ENCODE results near the gene DIPK1C. TPM values are rescaled to one million over a fixed set of nuclear protein-coding genes. Genes with fewer than 3 reads are reported as not detected.

The DIPK1C gene
- total RNA-seq, 1 experiment from 2014 or later: not detected

DNA sequence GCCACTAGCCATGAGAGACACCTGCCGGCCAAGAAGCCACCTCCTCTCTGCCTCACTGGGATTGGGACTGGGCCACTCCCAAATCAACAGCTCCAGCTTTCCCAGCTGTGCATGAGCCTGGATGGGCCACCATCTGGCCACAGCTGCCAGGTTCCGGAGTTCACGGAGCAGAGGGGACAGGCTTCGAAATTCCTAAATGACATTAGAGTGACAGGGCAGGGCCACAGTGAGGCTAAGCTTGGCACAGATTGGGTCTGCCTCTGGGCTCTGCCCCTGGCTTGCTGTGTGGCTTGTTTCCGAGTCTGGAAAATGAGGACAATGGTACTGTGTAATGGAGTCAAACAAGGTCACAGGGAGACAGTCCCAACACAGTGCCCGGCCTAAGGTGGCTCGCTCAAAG lies 6.5 kb downstream of the DIPK1C start (continued):
- TF ChIP-seq, protein P1, sequence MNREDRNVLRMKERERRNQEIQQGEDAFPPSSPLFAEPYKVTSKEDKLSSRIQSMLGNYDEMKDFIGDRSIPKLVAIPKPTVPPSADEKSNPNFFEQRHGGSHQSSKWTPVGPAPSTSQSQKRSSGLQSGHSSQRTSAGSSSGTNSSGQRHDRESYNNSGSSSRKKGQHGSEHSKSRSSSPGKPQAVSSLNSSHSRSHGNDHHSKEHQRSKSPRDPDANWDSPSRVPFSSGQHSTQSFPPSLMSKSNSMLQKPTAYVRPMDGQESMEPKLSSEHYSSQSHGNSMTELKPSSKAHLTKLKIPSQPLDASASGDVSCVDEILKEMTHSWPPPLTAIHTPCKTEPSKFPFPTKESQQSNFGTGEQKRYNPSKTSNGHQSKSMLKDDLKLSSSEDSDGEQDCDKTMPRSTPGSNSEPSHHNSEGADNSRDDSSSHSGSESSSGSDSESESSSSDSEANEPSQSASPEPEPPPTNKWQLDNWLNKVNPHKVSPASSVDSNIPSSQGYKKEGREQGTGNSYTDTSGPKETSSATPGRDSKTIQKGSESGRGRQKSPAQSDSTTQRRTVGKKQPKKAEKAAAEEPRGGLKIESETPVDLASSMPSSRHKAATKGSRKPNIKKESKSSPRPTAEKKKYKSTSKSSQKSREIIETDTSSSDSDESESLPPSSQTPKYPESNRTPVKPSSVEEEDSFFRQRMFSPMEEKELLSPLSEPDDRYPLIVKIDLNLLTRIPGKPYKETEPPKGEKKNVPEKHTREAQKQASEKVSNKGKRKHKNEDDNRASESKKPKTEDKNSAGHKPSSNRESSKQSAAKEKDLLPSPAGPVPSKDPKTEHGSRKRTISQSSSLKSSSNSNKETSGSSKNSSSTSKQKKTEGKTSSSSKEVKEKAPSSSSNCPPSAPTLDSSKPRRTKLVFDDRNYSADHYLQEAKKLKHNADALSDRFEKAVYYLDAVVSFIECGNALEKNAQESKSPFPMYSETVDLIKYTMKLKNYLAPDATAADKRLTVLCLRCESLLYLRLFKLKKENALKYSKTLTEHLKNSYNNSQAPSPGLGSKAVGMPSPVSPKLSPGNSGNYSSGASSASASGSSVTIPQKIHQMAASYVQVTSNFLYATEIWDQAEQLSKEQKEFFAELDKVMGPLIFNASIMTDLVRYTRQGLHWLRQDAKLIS (CRISPR knock-in tag; IDR thresholded peaks at IDR 0.05; ENCODE audit: borderline replicate concordance): no peak
- no peak for TF ChIP-seq ZNF671 (CRISPR knock-in tag; IDR thresholded peaks at IDR 0.05)
- TF ChIP-seq, protein P2, sequence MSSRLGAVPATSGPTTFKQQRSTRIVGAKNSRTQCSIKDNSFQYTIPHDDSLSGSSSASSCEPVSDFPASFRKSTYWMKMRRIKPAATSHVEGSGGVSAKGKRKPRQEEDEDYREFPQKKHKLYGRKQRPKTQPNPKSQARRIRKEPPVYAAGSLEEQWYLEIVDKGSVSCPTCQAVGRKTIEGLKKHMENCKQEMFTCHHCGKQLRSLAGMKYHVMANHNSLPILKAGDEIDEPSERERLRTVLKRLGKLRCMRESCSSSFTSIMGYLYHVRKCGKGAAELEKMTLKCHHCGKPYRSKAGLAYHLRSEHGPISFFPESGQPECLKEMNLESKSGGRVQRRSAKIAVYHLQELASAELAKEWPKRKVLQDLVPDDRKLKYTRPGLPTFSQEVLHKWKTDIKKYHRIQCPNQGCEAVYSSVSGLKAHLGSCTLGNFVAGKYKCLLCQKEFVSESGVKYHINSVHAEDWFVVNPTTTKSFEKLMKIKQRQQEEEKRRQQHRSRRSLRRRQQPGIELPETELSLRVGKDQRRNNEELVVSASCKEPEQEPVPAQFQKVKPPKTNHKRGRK (CRISPR knock-in tag; IDR thresholded peaks at IDR 0.05; ENCODE audit: borderline replicate concordance): no peak

DNA sequence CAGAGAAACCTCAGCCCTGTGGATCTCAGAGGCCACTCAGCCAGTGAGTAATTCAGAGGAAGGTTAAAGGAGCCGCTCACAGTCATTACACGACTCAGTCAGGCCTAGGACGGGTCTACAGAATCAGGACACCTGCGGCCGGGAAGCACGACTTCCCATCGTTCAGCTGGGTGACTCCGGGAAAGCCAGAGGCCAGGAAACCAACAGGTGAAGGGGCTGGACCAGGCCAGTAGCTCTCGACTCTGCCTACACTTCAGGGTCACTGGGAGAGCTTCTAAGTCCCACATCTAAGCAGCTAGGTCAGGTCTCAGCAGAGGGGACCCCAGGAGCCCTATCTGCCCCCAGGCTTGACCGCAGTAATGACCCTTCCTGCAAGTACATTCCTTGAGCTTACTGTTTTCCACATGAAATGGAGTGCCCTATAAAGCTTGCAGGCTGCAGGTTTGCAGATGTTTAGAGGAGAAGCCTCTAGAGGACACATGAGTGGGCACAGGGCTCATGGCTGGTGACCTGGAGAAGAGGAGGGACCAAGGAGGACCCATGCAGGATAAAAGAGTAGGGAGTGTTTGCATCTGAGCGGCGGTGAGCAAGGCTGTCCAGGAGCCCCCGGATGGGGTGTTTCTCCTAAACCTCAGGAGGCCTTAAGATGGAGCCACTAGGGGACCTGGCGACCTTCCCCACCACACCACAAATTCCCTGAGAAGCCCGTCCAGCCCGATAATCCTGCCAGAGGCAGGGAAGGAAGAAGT lies 9.5 kb downstream of the DIPK1C start:
- no peak for DNase-seq (ENCODE audit: low spot score)
- TF ChIP-seq RORB (CRISPR knock-in tag; IDR thresholded peaks at IDR 0.05): no peak
- no peak for TF ChIP-seq CBFB (CRISPR knock-in tag; IDR thresholded peaks at IDR 0.05; ENCODE audit: low read depth)
- TF ChIP-seq SOX15 (CRISPR knock-in tag; IDR thresholded peaks at IDR 0.05): no peak
- TF ChIP-seq, protein P3, sequence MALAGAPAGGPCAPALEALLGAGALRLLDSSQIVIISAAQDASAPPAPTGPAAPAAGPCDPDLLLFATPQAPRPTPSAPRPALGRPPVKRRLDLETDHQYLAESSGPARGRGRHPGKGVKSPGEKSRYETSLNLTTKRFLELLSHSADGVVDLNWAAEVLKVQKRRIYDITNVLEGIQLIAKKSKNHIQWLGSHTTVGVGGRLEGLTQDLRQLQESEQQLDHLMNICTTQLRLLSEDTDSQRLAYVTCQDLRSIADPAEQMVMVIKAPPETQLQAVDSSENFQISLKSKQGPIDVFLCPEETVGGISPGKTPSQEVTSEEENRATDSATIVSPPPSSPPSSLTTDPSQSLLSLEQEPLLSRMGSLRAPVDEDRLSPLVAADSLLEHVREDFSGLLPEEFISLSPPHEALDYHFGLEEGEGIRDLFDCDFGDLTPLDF (CRISPR knock-in tag; IDR thresholded peaks at IDR 0.05): no peak
- no peak for TF ChIP-seq CREB1 (CRISPR knock-in tag; IDR thresholded peaks at IDR 0.05)
- TF ChIP-seq NFATC4 (CRISPR knock-in tag; IDR thresholded peaks at IDR 0.05): no peak
- no peak for TF ChIP-seq ZNF219 (CRISPR knock-in tag; IDR thresholded peaks at IDR 0.05; ENCODE audit: borderline replicate concordance)
- TF ChIP-seq, protein P4, sequence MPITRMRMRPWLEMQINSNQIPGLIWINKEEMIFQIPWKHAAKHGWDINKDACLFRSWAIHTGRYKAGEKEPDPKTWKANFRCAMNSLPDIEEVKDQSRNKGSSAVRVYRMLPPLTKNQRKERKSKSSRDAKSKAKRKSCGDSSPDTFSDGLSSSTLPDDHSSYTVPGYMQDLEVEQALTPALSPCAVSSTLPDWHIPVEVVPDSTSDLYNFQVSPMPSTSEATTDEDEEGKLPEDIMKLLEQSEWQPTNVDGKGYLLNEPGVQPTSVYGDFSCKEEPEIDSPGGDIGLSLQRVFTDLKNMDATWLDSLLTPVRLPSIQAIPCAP (CRISPR knock-in tag; IDR thresholded peaks at IDR 0.05): no peak
- TF ChIP-seq ATF1 (CRISPR knock-in tag; IDR thresholded peaks at IDR 0.05): no peak
- no peak for TF ChIP-seq KAT7 (CRISPR knock-in tag; IDR thresholded peaks at IDR 0.05; ENCODE audit: borderline replicate concordance)
- TF ChIP-seq TP53 (CRISPR knock-in tag; IDR thresholded peaks at IDR 0.05): no peak
- no peak for TF ChIP-seq ZBTB21 (CRISPR knock-in tag; IDR thresholded peaks at IDR 0.05; ENCODE audit: borderline replicate concordance)
- TF ChIP-seq, protein P5, sequence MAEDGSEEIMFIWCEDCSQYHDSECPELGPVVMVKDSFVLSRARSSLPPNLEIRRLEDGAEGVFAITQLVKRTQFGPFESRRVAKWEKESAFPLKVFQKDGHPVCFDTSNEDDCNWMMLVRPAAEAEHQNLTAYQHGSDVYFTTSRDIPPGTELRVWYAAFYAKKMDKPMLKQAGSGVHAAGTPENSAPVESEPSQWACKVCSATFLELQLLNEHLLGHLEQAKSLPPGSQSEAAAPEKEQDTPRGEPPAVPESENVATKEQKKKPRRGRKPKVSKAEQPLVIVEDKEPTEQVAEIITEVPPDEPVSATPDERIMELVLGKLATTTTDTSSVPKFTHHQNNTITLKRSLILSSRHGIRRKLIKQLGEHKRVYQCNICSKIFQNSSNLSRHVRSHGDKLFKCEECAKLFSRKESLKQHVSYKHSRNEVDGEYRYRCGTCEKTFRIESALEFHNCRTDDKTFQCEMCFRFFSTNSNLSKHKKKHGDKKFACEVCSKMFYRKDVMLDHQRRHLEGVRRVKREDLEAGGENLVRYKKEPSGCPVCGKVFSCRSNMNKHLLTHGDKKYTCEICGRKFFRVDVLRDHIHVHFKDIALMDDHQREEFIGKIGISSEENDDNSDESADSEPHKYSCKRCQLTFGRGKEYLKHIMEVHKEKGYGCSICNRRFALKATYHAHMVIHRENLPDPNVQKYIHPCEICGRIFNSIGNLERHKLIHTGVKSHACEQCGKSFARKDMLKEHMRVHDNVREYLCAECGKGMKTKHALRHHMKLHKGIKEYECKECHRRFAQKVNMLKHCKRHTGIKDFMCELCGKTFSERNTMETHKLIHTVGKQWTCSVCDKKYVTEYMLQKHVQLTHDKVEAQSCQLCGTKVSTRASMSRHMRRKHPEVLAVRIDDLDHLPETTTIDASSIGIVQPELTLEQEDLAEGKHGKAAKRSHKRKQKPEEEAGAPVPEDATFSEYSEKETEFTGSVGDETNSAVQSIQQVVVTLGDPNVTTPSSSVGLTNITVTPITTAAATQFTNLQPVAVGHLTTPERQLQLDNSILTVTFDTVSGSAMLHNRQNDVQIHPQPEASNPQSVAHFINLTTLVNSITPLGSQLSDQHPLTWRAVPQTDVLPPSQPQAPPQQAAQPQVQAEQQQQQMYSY (CRISPR knock-in tag; IDR thresholded peaks at IDR 0.05): no peak
- TF ChIP-seq TCF7 (CRISPR knock-in tag; IDR thresholded peaks at IDR 0.05; ENCODE audit: low read depth): no peak
- no peak for TF ChIP-seq ZNF121 (CRISPR knock-in tag; IDR thresholded peaks at IDR 0.05)
- TF ChIP-seq, protein P6, sequence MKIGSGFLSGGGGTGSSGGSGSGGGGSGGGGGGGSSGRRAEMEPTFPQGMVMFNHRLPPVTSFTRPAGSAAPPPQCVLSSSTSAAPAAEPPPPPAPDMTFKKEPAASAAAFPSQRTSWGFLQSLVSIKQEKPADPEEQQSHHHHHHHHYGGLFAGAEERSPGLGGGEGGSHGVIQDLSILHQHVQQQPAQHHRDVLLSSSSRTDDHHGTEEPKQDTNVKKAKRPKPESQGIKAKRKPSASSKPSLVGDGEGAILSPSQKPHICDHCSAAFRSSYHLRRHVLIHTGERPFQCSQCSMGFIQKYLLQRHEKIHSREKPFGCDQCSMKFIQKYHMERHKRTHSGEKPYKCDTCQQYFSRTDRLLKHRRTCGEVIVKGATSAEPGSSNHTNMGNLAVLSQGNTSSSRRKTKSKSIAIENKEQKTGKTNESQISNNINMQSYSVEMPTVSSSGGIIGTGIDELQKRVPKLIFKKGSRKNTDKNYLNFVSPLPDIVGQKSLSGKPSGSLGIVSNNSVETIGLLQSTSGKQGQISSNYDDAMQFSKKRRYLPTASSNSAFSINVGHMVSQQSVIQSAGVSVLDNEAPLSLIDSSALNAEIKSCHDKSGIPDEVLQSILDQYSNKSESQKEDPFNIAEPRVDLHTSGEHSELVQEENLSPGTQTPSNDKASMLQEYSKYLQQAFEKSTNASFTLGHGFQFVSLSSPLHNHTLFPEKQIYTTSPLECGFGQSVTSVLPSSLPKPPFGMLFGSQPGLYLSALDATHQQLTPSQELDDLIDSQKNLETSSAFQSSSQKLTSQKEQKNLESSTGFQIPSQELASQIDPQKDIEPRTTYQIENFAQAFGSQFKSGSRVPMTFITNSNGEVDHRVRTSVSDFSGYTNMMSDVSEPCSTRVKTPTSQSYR (CRISPR knock-in tag; IDR thresholded peaks at IDR 0.05): no peak
- TF ChIP-seq ZNF423 (CRISPR knock-in tag; IDR thresholded peaks at IDR 0.05): no peak
- Mint-ChIP-seq H3K27ac (no peak overlapping the region), H3K36me3 (no peaks in the 10 kb centered on the region), H3K9me3 (no peaks in the 10 kb centered on the region), H3K4me3 (no peak overlapping the region), H3K4me1 (0 out of 2 replicates have a peak, but pooled peaks cover 3% of the 10 kb centered on the region), H3K27me3 (ENCODE audit: low read depth) (no peaks in the 10 kb centered on the region)
- no peak for ATAC-seq
- CTCF ChIA-PET: interaction anchor here (0.8 to 2.5 kb wide), 2 partner anchors 12 to 45 kb away, joined by 3 to 9 read pairs; no protein-coding TSS in a partner anchor
- POLR2A ChIA-PET: no interaction called here
